GM21515 (cell line): ENCODE measurements around the gene SYT12.

ENCODE experiments used
- ATAC-seq: cut with Tn5 transposase; IDR thresholded peaks from one replicate; pipeline ENCODE4 v1.9.1; 2021; ENCODE audit not compliant: unreplicated experiment

Gene SYT12

GRCh38 chr11:67054346-67054835 is 31.5 kb downstream of the SYT12 start:
- no peak for ATAC-seq

- ATAC-seq: no peak
These were observed 32.0 kb downstream of the SYT12 start for GRCh38 chr11:67054836-67055523.

GRCh38 chr11:67055812-67056211 is 32.9 kb downstream of the SYT12 start:
- no peak for ATAC-seq

GRCh38 chr11:67056267-67057204 is 33.6 kb downstream of the SYT12 start, which contains the start of gene RHOD:
Gene RHOD (plus strand): TSS chr11:67056847. CDS start chr11:67056903, 56 bp downstream.
- ATAC-seq: no peak

GRCh38 chr11:67057205-67057672 is 34.3 kb downstream of the SYT12 start:
- ATAC-seq: no peak

GRCh38 chr11:67058506-67058905 is 35.6 kb downstream of the SYT12 start:
- ATAC-seq: no peak

GRCh38 chr11:67059671-67060070 is 36.7 kb downstream of the SYT12 start:
- ATAC-seq: no peak

GRCh38 chr11:67060111-67060522 is 37.2 kb downstream of the SYT12 start:
- no peak for ATAC-seq

GRCh38 chr11:67062526-67063373 is 39.8 kb downstream of the SYT12 start:
- no peak for ATAC-seq

- ATAC-seq: no peak
These were observed 43.4 kb downstream of the SYT12 start for GRCh38 chr11:67066333-67066709.

GRCh38 chr11:67071420-67072284 is 48.7 kb downstream of the SYT12 start:
- no peak for ATAC-seq

GRCh38 chr11:67072295-67072694 is 49.4 kb downstream of the SYT12 start:
- no peak for ATAC-seq

GRCh38 chr11:67073908-67074307 is 51.0 kb downstream of the SYT12 start:
- ATAC-seq: no peak

- no peak for ATAC-seq
These were observed 53.3 kb downstream of the SYT12 start for GRCh38 chr11:67076202-67076601.

- no peak for ATAC-seq
These were observed 56.3 kb downstream of the SYT12 start for GRCh38 chr11:67079065-67079705.

GRCh38 chr11:67082071-67082791 is 59.3 kb downstream of the SYT12 start:
- ATAC-seq: no peak

- ATAC-seq: no peak
These were observed 60.9 kb downstream of the SYT12 start for GRCh38 chr11:67083786-67084366.

GRCh38 chr11:67085617-67086016 is 62.7 kb downstream of the SYT12 start:
- no peak for ATAC-seq
